Left ventricle myocardium inferior (tissue), 1 donor: ENCODE measurements around the gene PHF3. TPM values are rescaled to one million over a fixed set of nuclear protein-coding genes. Genes with fewer than 3 reads are reported as not detected.

Experiments
- DNase-seq: peaks from one replicate; pipeline ENCODE4 v3.0.0-alpha.2; 2020
- H3K27ac ChIP-seq: fragments of 200-600 bp; replicated peaks from 2 replicates; pipeline ENCODE4 v1.8.0; 2021
- H3K27me3 ChIP-seq: fragments of 200-600 bp; 2 replicates; pipeline ENCODE4 v1.8.0; 2021; ENCODE audit warnings: low read depth
- H3K36me3 ChIP-seq: fragments of 200-600 bp; 2 replicates; pipeline ENCODE4 v1.8.0; 2021
- H3K4me1 ChIP-seq: fragments of 200-600 bp; 2 replicates; pipeline ENCODE4 v1.8.0; 2021
- H3K4me3 ChIP-seq: fragments of 200-600 bp; 2 replicates; pipeline ENCODE4 v1.8.0; 2021; ENCODE audit warnings: mild to moderate bottlenecking, moderate library complexity
- H3K9me3 ChIP-seq: fragments of 200-600 bp; replicated peaks from 2 replicates; pipeline ENCODE4 v1.8.0; 2021
- CTCF ChIP-seq: fragments of 200-600 bp; IDR thresholded peaks from 2 replicates; pipeline ENCODE4 v1.8.0; 2021; ENCODE audit warnings: antibody characterized with exemption, mild to moderate bottlenecking, borderline replicate concordance
- intact Hi-C: fragments of 100-400 bp; cut with micrococcal nuclease; formaldehyde crosslinking; loops from one replicate; pipeline ENCODE4 v1.11.0; 2022
- total RNA-seq: library from RNA; stranded (reverse); fragmentation: NEBNext Ultra II Directional; extraction: Animal tissue kit (Norgen Biotek cat#: 25700); gene quantifications from one replicate; pipeline ENCODE4 v1.2.1, GENCODE V29; 2021
- donor health status: DM: no; HTN: yes; CAD: no; lungs with severe emphysema.

Gene PHF3
- total RNA-seq, 1 donor from 2014 or later, result 32.0 TPM

GRCh38 chr6:63708631-63709030, 73.0 kb downstream of the PHF3 start:
- DNase-seq, result no peak
- Histone ChIP-seq H3K4me1 (no peaks in the 10 kb centered on the region), H3K36me3 (peaks cover 100% of the 10 kb centered on the region), H3K4me3 (no peak overlapping the region), H3K9me3 (no peaks in the 10 kb centered on the region), H3K27me3 (no peaks in the 10 kb centered on the region), H3K27ac (no peak overlapping the region)
- no peak for TF ChIP-seq CTCF
- intact Hi-C loops, result no loop called here

- intact Hi-C loops, result no loop called here
- peaks cover 99% of the 10 kb centered on the region for H3K36me3 ChIP-seq
Observed at GRCh38 chr6:63709148-63709547, 73.5 kb downstream of the PHF3 start.

GRCh38 chr6:63713332-63713731, 77.7 kb downstream of the PHF3 start:
- no peak for TF ChIP-seq CTCF
- Histone ChIP-seq H3K27ac (no peak overlapping the region), H3K9me3 (no peaks in the 10 kb centered on the region), H3K27me3 (no peaks in the 10 kb centered on the region), H3K4me1 (no peaks in the 10 kb centered on the region), H3K4me3 (no peak overlapping the region), H3K36me3 (peaks cover 57% of the 10 kb centered on the region)
- intact Hi-C loops, result no loop called here
- DNase-seq, result no peak

More at GRCh38 chr6:63709148-63709547, 73.5 kb downstream of the PHF3 start:
- no peaks in the 10 kb centered on the region for H3K4me1 ChIP-seq
- H3K9me3 ChIP-seq, result no peaks in the 10 kb centered on the region
- H3K27ac ChIP-seq, result no peak overlapping the region
- DNase-seq, result no peak
- H3K4me3 ChIP-seq, result no peak overlapping the region
- no peaks in the 10 kb centered on the region for H3K27me3 ChIP-seq
- no peak for TF ChIP-seq CTCF

- intact Hi-C loops, result no loop called here
- Histone ChIP-seq H3K4me1 (no peaks in the 10 kb centered on the region), H3K36me3 (peaks cover 49% of the 10 kb centered on the region), H3K27ac (no peak overlapping the region), H3K27me3 (no peaks in the 10 kb centered on the region), H3K4me3 (no peak overlapping the region), H3K9me3 (no peaks in the 10 kb centered on the region)
- no peak for DNase-seq
- no peak for TF ChIP-seq CTCF
Observed at GRCh38 chr6:63714091-63714490, 78.5 kb downstream of the PHF3 start.

- H3K36me3 ChIP-seq, result peaks cover 29% of the 10 kb centered on the region
- intact Hi-C loops, result no loop called here
- no peak for TF ChIP-seq CTCF
Observed at GRCh38 chr6:63716169-63716568, 80.6 kb downstream of the PHF3 start.

GRCh38 chr6:63721181-63721580, 85.6 kb downstream of the PHF3 start:
- H3K36me3 ChIP-seq, result no peaks in the 10 kb centered on the region
- TF ChIP-seq CTCF, result no peak
- intact Hi-C loops, result no loop called here

More at GRCh38 chr6:63716169-63716568, 80.6 kb downstream of the PHF3 start:
- Histone ChIP-seq H3K4me3 (no peak overlapping the region), H3K27me3 (no peaks in the 10 kb centered on the region), H3K4me1 (no peaks in the 10 kb centered on the region), H3K27ac (no peak overlapping the region), H3K9me3 (no peaks in the 10 kb centered on the region)
- DNase-seq, result no peak

More at GRCh38 chr6:63721181-63721580, 85.6 kb downstream of the PHF3 start:
- DNase-seq, result no peak
- Histone ChIP-seq H3K4me3 (no peak overlapping the region), H3K4me1 (no peaks in the 10 kb centered on the region), H3K27me3 (no peaks in the 10 kb centered on the region), H3K27ac (no peak overlapping the region), H3K9me3 (no peaks in the 10 kb centered on the region)
